Kidney epithelial cell (primary cell): Measurements from ENCODE around the gene FBXL15. TPM values are rescaled to one million over a fixed set of nuclear protein-coding genes. Genes with fewer than 3 reads are reported as not detected.

Source experiments
- DNase-seq: peaks from one replicate; pipeline ENCODE4 v3.0.0-alpha.2; 2010; ENCODE audit warnings: low read depth
- H3K27me3 ChIP-seq: 2 replicates; pipeline ENCODE4 v1.6.0; 2011; ENCODE audit warnings: low read length; ENCODE audit not compliant: control insufficient read depth, insufficient read depth
- H3K36me3 ChIP-seq: 2 replicates; pipeline ENCODE4 v1.5.1; 2011; ENCODE audit warnings: low read length; ENCODE audit not compliant: control insufficient read depth, insufficient read depth
- H3K4me3 ChIP-seq: 2 replicates; pipeline ENCODE4 v1.5.1; 2011; ENCODE audit warnings: low read depth, mild to moderate bottlenecking, control low read depth, low read length
- CTCF ChIP-seq: IDR thresholded peaks from 2 replicates; pipeline ENCODE4 v1.5.1; 2011; ENCODE audit warnings: mild to moderate bottlenecking, moderate library complexity, low read length, control low read depth, inconsistent platforms; ENCODE audit not compliant: insufficient read depth, poor library complexity, severe bottlenecking
- total RNA-seq: library from RNA; depleted of rRNA; stranded (reverse); fragments of >200 nt; gene quantifications from 2 replicates; pipeline ENCODE4 v1.2.3, GENCODE V29; 2015

The FBXL15 gene
- total RNA-seq, 1 donor from 2014 or later: 20.6 TPM

GRCh38 chr10:102421757-102422512, 1.3 kb downstream of the FBXL15 start:
- DNase-seq: no peak
- H3K4me3 ChIP-seq: peak overlapping the region; percentile 62
- no peaks in the 10 kb centered on the region for H3K36me3 ChIP-seq
- TF ChIP-seq CTCF: no peak
- peaks cover 20% of the 10 kb centered on the region for H3K27me3 ChIP-seq

- no peak for DNase-seq
- peaks cover 16% of the 10 kb centered on the region for H3K27me3 ChIP-seq
- TF ChIP-seq CTCF: peak; percentile 87
- no peaks in the 10 kb centered on the region for H3K36me3 ChIP-seq
- H3K4me3 ChIP-seq: peak overlapping the region; percentile 62
These were observed 2.0 kb downstream of the FBXL15 start for GRCh38 chr10:102422545-102423129.

GRCh38 chr10:102423372-102423968, 2.8 kb downstream of the FBXL15 start:
- peaks cover 9% of the 10 kb centered on the region for H3K27me3 ChIP-seq
- no peaks in the 10 kb centered on the region for H3K36me3 ChIP-seq
- no peak overlapping the region for H3K4me3 ChIP-seq
- TF ChIP-seq CTCF: no peak
- DNase-seq: no peak

DNA sequence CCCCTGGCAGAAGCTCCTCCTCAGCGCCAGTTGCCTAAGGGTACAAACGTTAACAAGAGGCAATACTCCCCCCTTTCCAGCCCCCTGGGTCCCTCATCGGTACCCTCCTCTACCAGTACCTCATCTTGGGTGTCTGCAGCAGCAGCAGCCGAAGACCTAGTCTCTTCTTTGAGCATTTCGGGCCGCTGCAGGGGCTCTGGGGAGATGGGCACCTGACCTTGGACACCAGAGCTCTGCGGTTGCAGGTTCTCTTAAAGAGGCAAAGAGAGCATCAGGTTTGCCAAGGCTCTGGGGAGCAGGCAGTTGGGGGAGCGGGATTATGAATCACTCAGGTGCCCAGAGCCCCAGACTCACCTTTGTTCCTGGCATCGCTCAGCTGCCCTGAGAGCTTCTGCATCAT, 3.5 kb downstream of the FBXL15 start:
- no peak for TF ChIP-seq CTCF
- Histone ChIP-seq H3K36me3 (no peaks in the 10 kb centered on the region), H3K27me3 (peaks cover 2% of the 10 kb centered on the region), H3K4me3 (no peak overlapping the region)
- DNase-seq: no peak

DNA sequence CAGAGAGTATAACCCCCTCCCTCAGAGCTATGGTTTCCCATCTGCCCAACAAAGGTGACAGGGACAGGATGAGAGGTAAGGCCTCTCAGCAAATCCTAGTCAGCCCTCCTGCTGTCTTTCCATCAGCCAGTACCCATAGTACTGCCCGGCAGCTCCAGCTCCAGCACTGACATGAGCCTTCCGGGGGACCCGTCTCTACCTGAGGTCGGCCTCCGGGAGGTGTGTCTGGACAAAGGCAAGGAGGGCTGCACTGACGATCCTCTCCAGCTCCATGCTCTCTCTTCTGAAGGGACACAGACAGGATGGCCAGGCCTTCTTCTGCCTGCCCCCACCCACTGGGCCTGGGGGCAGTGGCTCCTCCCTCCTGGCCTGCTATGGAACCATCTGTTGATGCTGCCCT, 4.3 kb downstream of the FBXL15 start:
- no peak for TF ChIP-seq CTCF
- H3K4me3 ChIP-seq: no peak overlapping the region
- no peak for DNase-seq
- no peaks in the 10 kb centered on the region for H3K27me3 ChIP-seq
- H3K36me3 ChIP-seq: no peaks in the 10 kb centered on the region

DNA sequence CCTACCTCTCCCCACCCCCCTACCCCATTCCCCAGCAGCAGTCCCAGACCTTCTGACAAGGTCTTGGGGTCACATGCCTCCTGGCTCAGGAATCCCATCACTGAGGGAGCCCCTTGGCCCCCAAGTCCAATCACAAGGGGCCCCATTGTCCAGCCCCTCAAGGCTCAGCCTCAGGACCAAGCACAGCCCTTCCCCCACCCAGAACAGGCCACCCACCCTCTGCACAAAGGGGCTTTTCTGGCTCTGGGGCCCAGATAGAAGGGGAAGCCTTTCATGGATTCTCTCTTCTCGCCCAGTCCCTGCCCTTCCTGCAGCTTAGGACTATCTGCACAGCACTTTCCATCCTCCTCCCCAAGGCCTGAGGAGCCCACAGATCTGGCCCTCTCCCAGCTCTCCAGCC, 4.8 kb downstream of the FBXL15 start:
- Histone ChIP-seq H3K36me3 (no peaks in the 10 kb centered on the region), H3K27me3 (no peaks in the 10 kb centered on the region), H3K4me3 (no peak overlapping the region)
- no peak for DNase-seq
- no peak for TF ChIP-seq CTCF
